Measurements from ENCODE around the gene PDLIM7.

DNA sequence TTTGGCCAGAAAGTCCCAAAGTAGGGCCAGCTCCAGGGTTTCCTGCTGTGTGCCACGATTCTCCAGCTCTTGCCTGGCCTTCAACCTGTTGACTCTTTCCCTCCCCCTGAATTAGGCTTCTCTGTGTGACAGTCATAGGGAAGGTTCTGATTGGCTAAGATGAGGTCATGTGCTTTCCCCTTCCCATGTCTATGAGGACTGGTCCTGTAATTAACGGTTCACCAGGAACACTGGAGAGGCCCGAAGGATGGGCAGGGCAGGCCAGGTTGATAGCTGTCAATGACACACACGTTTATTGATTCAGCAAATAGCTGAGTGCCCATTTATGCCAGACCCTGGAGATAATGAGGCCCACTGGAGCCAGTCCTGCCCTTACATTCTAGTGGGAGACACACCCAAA is 59.8 kb downstream of the PDLIM7 start:
- TF ChIP-seq, protein P1, sequence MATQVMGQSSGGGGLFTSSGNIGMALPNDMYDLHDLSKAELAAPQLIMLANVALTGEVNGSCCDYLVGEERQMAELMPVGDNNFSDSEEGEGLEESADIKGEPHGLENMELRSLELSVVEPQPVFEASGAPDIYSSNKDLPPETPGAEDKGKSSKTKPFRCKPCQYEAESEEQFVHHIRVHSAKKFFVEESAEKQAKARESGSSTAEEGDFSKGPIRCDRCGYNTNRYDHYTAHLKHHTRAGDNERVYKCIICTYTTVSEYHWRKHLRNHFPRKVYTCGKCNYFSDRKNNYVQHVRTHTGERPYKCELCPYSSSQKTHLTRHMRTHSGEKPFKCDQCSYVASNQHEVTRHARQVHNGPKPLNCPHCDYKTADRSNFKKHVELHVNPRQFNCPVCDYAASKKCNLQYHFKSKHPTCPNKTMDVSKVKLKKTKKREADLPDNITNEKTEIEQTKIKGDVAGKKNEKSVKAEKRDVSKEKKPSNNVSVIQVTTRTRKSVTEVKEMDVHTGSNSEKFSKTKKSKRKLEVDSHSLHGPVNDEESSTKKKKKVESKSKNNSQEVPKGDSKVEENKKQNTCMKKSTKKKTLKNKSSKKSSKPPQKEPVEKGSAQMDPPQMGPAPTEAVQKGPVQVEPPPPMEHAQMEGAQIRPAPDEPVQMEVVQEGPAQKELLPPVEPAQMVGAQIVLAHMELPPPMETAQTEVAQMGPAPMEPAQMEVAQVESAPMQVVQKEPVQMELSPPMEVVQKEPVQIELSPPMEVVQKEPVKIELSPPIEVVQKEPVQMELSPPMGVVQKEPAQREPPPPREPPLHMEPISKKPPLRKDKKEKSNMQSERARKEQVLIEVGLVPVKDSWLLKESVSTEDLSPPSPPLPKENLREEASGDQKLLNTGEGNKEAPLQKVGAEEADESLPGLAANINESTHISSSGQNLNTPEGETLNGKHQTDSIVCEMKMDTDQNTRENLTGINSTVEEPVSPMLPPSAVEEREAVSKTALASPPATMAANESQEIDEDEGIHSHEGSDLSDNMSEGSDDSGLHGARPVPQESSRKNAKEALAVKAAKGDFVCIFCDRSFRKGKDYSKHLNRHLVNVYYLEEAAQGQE (IDR thresholded peaks at IDR 0.05; ENCODE audit: borderline replicate concordance), result no peak
- TF ChIP-seq, protein P2, sequence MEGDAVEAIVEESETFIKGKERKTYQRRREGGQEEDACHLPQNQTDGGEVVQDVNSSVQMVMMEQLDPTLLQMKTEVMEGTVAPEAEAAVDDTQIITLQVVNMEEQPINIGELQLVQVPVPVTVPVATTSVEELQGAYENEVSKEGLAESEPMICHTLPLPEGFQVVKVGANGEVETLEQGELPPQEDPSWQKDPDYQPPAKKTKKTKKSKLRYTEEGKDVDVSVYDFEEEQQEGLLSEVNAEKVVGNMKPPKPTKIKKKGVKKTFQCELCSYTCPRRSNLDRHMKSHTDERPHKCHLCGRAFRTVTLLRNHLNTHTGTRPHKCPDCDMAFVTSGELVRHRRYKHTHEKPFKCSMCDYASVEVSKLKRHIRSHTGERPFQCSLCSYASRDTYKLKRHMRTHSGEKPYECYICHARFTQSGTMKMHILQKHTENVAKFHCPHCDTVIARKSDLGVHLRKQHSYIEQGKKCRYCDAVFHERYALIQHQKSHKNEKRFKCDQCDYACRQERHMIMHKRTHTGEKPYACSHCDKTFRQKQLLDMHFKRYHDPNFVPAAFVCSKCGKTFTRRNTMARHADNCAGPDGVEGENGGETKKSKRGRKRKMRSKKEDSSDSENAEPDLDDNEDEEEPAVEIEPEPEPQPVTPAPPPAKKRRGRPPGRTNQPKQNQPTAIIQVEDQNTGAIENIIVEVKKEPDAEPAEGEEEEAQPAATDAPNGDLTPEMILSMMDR (IDR thresholded peaks at IDR 0.05; ENCODE audit: poor library complexity, severe bottlenecking), result no peak
- TF ChIP-seq TAF1 (IDR thresholded peaks at IDR 0.05; ENCODE audit: low read depth), result no peak
- no peak for TF ChIP-seq EZH2 (IDR thresholded peaks at IDR 0.05; ENCODE audit: borderline replicate concordance, insufficient read depth, low read length, poor library complexity, severe bottlenecking)
- no peak for TF ChIP-seq POLR2AphosphoS5 (IDR thresholded peaks at IDR 0.05)
- TF ChIP-seq EP300 (conservative IDR thresholded peaks at IDR 0.05; ENCODE audit: poor library complexity, severe bottlenecking), result no peak
- TF ChIP-seq MXI1 (conservative IDR thresholded peaks at IDR 0.05; ENCODE audit: poor library complexity, severe bottlenecking), result no peak
- no peak for TF ChIP-seq SMC3 (conservative IDR thresholded peaks at IDR 0.05; ENCODE audit: poor library complexity)

All from neural cell (in vitro differentiated cells).